Measurements from ENCODE around the gene DSG3.

DSG3 gene

DNA sequence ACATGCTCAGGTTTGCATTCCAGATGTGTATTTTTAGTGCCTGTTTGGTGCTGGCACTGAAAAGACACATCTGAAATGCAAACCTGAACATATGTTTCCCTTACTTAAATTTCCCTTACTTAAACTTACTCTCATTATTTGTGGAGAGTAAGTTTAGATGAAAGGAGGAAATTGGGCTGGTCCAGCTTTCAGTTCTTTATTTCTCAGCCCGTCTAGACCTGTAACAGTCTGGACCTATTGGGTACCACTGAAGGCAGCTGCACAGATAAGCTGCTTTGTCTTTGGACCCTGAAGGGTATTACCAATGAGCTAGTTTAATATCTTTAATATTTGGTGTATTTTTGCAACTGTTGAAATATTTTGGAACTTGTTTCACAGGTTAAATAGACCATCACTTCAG, 17.0 kb upstream of the DSG3 start:
- no peak for DNase-seq

DNA sequence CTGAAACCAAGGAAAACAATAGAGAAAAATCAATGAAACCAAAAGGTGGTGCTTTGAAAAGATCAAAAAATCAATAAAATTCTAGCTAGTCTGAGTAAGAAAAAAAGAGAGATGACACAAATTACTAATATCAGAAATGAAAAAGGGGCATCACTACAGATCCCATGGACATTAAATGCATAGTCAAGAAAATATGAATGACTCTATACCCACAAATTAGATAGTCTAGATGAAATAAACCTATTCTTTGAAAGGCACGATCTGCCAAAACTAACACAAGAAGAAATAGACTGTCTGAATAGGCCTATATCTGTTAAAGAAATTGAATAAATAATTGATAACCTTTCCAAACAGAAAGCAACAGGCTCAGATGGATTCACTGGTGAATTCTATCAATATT, 15.2 kb upstream of the DSG3 start:
- no peak for DNase-seq

DNA sequence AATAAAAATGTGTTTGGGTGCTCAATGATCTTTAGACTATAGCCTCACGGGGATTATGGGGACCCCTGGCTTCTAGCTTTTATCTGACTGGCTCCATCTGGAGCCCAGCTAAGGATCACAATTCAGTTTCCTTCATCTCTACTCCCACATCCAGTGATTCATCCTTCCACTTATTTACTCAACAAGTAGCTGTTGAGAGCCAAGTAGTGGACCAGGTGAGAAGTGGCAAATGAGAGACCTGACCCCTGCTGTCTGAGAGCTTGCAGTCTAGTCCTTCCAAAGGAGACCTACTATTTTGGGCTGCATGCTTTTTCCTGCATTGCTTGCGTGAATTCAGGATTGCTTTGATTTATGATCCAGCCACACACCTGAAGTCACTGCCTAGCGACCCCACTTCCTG, 10.7 kb upstream of the DSG3 start:
- no peak for DNase-seq

DNA sequence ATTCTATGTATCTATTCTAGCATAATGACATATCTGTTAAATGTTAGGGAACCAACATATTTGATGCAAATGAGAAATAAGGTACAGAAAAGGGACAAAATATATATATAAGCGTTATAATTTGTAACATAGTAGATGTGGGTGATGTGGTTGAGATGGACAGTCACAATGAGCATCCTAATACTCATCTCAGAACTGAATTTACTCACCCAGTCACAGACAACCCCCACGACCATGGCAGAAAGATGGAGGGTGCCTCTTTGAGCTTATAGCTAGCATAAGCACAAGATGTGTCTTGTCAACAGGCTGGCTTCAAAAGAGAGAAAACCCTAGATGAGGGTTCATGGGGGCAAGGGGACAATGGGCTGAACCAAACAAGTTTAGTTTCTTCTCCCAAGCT, 9.1 kb upstream of the DSG3 start:
- DNase-seq = no peak

DNA sequence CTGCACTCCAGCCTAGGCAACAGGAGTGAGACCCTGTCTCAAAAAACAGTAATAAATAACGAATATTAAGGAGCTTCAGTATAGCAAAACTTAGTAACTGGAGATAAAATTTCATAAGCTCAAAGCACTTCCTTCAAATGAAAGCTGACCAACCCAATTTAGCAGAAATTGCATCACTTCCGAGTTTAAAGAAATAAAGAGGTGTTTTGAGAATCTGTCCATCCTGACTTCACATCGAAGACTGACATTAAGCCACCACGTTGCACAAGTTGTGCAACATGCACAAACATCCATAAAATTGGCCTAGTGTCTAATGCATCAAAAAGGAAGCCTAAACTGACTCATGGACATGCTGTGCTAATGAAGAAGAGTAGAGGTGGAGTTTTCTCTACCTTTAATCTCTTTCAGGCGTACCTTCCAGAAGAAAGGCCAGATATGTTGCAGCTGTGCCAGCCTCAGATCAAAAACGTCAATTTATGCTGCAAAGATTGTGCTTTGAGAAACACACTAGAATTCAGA, 7.7 kb upstream of the DSG3 start:
- DNase-seq = no peak

DNA sequence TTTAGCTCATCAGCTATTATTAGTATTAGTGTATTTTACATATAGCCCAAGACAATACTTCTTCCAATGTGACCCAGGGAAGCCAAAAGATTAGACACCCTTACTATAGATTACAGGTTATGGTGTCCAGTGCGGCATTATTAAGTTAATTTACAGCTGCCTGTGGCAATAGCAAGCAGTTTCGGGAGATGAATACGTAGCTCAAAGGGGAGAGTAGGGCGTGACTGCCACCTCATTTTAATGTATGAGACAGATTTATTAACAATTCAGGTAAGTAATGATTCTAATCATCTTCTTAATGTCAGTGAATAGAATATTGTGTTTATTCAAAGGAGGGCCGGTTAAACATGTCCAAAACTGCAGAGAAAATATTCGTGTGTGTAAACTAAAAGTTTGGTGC, 6.8 kb upstream of the DSG3 start:
- DNase-seq = no peak

DNA sequence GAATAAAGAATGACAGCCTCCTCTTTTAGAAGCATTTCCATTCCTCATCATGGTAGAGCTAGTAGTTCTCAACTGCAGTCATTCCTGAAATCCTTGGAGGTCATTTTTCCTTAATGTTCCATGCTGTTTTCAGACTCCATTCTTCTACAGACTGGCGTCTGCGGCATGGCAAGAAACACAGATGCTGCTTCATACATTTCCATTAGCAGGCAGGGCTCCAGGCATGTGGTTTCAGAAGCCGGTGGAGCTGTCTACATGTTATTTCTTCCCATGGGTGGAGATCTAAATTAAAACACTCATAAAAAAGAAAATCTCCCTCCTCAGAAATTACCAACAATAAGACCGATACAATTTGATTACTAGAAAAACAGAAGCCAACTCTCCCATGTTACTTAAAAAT, 6.0 kb upstream of the DSG3 start:
- no peak for DNase-seq

DNA sequence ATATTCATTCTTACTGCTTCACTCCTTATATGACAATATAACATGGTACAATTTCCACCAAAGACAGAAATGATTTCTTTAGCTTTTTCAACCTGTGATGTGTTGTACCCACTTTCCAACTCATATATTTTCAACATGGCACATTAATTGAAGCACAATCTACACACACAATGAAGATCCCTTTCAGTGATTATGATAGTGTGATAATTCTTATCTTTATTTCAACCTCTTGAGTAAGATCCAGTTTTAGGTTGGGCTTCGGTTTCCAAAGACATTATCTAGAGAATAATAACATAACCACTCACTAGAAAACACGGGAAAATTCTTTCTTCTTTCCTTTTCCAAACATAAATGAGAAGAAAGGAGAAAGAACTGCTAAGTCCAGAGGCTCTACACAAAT, 3.4 kb upstream of the DSG3 start:
- DNase-seq = no peak

DNA sequence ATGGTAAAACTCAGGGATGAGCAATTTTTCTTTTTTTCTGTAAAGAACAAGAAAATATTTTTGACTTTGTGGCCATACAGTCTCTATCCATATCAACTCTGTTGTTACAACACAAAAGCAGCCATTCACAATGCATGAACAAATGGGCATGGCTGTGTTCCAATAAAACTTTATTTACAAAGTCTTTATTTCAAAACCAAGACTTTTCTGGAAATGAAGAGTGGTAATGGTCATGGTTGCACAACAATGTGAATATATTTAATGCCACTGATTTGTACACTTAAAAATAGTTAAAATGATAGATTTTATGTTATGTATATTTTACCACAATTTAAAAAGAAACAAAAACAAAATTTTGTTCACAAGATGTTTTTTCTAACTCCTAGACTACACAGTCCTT, 1.6 kb upstream of the DSG3 start:
- DNase-seq = no peak

DNA sequence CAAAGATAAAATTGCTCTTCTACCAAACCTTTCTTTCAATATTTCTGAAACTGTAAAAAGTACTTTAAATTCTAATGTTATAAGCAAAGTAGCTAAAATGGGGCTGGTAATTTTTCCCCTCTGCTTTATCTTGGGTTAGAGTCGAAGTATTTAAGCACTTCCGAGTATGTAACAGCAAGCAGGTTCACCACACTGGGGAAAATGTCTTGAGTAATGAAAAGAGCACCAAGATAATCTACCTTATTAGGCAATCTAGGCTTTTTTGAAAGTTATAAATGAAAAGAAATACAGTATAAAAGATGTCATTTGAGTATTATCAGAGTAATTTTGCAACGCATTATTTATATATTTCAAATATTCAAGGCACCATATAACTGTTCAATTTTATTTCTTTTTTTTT, 687 bp upstream of the DSG3 start:
- DNase-seq = no peak

DNA sequence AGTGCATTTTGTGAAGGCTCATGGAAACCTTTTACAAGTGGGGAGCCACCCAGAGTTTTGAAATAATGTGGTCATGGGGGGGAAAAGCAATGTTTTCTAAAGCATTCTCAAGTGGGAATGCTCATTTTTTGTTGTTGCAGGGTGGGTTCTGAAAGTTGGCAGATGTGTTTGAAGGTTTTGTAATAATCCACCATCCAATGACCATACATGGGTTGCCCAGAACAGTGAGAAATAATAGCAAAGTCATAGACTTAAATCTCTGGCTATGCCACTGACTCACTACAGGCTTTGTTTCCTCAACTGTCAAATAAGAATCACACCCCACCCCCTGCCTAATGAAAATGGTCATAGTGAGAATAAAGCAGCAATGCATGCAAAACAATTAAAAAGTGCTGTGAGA, 2.9 kb downstream of the DSG3 start:
- DNase-seq = no peak

DNA sequence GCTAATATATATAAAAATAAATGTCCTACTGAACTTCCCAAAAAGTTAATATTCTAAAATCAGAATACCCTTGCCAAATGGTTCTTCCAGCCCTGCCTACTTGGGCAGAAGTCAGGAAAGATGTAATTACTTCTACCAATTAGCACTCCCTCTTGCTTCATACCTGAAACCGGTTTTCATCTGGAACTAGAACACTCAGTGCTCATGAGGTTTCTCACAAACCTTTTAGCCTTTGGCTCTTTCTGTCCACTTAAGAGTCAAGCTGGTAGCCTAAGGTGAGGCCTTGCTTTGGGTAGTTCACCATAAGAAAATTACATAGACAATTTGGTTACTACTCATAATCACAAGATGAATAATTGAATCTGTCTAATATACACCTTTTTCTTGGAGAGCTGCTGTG, 4.1 kb downstream of the DSG3 start:
- no peak for DNase-seq

DNA sequence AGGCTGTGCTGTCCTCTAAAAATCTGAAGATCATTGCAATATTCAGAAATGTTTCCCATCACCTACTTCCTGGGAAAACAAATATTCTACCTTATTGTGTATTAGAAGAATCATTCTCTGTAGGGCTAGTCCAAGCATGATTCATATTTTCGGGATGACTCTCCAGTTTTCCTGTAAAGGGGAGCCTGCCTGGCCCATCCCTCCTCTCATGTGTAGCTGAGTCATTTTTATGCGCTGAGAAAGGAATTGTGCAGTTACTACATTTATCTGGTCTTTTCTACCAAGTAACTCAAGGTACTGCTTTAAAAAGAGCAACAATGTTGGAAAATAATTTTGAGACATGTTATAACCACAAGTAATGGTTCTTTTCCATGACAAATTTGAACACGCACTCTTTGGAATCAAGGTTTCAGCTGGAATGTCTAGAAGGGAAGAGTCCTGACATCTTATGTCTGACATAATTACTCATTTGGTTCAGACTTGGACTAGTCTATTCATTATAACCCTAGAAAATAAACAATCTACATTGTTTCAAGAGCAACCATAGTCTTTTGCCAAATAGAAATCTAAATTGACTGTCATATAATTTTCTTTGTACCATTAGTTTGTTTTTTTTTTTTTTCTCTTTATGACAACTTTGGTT, 6.6 kb downstream of the DSG3 start:
- no peak for DNase-seq

DNA sequence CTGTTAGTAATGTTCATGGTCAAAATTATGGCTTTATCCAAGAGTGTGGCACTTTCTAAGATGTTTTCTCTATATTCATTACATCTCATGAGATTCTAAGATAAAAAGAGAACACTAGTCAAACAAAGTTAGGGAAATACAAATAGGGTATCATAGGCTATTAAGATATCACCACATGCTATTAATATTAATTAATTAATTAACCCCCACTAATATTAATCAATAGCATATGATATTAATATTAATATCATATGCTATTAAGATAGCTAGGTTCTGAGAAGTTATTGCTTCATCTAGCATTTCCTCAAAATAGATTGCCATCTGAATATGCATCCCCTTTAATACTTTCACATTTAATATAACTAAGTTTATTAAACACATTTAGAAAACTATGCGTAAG, 22.1 kb downstream of the DSG3 start:
- no peak for DNase-seq

DNA sequence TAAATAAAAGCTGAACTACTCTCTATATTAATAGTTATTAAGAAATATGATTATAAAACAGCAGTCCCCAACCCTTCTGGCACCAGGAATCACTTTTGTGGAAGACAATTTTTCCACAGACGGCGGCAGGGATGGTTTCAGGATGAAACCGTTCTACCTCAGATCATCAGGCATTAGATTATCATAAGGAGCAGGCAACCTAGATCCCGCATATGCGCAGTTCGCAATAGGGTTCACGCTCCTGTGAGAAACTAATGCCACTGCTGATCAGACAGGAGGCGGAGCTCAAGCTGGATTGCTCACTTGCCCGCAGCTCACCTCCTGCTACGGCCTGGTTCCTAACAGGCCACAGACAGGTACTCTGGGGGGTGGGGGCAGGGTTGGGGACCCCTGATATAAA, 31.1 kb downstream of the DSG3 start:
- no peak for DNase-seq

DNA sequence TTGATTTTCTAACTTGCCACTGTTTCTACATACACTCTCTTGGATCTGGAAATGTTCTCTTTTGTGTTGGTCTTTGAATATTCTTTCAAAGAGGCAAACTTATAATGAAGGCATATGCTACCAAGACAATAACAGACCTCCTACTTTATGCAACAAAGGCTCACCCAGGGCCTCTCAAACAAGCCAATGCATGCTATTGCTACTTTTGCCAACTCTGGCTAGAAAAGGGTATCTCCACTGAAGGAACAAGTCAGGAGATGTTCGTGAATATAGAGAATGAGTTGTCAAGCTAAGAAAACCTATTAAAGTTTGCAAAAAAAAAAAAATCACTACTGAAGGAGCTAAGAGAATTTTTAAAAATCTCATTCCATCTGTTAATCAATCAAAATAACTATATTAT, 34.5 kb downstream of the DSG3 start:
- DNase-seq = no peak

DNA sequence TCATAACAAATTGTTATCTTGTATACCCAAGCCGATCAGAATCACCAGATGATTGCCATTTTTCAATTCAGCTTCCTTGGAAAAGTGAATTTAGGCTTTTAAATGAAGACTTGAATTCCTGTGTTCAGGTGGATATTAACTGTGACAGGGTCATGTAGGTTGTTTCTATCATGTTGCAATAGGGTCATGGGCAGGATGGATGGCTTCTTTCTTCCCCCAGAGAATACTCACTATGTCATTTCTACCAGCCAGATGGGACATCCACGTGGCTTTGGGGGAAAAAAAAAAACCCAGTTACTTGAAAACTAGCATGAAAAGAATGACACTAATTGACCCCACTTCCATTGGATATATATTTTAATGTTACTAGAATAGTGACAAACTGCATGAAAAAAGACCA, 35.9 kb downstream of the DSG3 start:
- DNase-seq = no peak

DNA sequence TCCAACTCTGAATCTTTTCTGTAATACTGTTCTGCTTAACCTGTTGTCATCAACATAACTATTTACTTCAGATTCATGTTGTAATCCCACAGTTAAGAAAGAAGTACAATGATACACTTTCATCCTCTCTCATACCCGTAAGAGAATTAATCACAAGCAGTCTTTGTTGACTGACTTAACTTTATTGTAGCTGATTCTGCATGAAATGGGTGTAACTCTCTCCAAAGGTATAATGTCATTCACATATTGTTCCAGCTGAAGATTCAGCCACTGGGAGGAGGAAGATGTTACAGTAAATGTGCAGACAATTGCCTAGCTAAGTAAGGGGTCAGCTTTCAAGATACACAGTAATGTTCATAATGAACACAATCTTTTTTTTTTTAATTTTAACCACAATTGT, 36.9 kb downstream of the DSG3 start:
- DNase-seq = no peak

DNA sequence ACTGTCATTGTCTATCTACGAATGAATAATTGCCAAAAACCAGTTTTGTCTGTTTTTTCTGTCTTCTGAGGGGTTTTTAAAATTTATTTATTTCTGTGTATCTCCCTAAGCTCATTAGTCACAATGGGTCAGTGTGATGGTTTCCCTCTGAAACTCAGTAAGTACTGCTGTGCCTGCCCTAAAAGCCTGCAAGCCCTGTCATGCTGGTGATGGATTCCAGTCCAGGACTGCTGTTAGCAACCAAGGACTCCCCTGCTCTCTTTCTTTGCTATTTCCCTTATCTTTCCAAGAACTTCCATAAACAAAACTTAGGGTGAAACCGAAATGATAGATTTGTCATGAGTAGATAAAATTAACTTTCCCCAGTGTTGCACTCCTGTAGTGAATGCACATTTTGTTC, 38.6 kb downstream of the DSG3 start:
- no peak for DNase-seq

DNA sequence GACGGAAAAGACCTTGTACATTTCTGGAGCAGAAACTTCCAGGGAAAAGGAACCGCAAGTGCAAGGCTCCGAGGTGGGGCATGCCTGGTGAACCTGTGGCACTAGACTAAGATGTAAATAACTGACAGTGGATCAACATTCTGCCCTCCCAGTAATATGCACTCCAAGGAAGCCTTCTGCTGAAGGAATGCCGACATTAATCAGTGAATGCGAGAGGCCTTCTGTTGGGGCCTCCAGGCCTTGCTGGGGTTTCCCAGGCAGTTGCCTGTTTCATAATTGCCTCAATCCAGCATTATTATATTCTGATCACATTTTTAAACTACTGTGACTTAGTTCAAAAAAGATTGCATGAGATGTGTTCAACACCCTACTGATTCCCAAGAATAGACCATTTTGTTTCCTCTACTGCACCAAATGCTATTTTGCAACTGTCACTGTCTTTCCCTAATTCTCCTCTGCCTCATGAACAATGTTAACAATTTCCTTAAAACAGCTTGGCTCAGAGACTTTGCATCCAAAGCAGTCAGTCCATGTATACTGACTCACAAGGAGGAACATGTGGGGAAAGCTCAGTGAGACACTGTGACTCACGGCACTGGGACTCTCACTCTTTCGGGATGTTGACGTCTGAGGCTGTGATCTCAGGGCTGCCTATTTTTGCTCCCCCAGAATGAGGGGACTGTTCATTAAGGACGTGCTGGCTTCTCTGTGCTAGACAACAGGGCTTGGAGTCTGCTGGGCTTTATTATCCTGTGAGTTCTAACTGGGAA, 39.9 kb downstream of the DSG3 start:
- no peak for DNase-seq

DNA sequence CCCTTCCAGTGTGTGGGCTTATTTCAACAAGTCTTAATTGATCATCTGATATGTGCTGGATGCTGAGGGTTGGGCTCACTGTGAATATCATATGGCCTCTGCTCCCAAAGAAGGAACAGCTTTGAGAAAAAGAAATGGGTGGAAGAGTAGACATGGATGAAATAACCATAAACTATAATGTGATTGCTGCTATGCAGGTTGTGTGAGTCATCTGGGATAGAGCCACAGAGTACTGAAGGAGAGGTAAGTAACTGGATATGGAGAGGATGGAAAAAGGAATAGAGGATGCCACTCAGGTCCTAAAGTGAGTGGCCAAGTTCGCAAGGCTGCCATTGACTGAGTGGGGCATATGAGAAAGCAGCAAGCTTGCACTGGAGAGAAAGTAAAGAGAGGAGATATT, 41.8 kb downstream of the DSG3 start:
- no peak for DNase-seq

DNA sequence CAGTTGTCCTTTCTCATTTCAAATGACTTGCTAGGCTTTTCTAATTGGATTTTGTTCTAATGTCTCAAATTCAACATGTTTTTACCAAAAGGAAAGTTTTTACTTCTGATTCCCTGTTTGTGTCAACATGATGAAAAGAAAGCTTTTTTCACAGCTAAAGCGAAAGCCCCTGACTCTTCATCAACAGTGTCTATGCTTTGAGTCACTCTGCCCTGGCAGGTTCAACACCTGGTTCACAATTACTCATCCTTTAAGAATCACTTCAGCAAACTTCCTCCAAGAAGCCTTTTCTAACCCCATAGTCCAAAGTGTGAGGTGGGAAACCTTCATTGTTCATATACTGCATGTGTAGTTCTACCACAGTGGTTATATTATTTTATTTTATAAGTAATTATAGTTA, 42.8 kb downstream of the DSG3 start:
- DNase-seq = no peak

DNA sequence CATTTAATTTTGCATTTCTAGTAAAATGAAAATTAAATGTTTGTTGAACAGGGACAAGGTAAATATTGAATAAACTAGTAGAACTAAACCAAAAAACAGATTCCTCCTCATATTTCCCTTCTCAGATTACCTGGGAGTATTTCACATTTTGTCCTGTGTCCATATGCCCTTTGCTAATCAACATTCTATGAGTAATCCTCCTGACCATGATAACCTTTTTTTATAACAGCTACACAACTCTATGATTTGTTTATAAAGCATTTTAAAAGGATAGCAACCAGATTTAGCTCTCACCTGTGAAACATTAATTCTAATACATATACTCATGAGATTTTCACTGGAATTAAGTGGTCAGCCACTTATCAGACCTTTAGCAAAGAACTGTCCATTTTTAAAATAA, 43.3 kb downstream of the DSG3 start:
- no peak for DNase-seq

DNA sequence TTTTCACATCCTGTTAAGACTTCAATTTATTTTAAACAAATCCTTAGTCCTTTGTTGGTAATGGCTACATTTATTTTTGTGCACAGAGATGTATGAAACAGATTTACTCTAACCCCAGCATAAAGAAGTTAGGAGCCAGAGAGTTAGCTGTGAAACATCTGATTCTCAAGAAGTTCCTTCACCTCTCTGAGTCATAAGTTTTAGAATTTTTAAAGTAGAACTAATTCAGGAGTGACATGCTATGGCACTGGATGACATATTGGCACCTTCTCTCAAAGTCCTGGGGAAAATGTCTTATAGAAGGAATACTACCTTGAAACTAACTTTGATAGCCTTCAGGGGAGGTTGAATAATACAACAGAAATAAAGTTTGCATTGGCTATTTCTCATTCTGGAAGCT, 44.0 kb downstream of the DSG3 start:
- DNase-seq = no peak

DNA sequence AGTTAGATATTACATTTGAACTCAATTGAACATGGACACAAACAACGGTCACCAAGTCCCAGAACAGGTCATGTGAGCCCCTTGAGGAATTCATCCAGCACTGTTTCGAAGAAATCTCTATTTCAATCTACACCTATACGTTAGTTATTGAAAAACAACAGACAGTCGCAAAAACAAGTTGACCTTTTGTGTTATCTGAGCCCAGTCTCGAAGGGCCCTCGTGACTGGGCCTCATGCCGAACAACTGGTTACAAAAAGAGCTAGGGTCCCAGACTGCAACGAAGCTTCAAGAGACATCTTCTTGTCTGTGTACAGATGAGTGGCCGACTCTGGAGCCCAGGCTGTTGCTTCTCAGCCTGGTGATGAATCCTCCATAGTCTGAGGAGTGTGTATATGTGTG, 45.1 kb downstream of the DSG3 start:
- no peak for DNase-seq
